ENCODE measurements around the gene SREBF1.

GRCh38 chr17:17785407-17785806 lies 51.4 kb downstream of the SREBF1 start:
- TF ChIP-seq CTCF (IDR thresholded peaks at IDR 0.05 in 2 of 3, conservative IDR thresholded peaks at IDR 0.05 in 1 of 3; ENCODE audit: borderline replicate concordance in 1 of 3, insufficient read depth in 1 of 3, low read depth in 2 of 3, low read length in 2 of 3) (no peak), YY1 (IDR thresholded peaks at IDR 0.05; ENCODE audit: extremely low read depth, insufficient replicate concordance, low read depth, low read length) (no peak)

All from HCT116 (cell line).